Hematopoietic multipotent progenitor cell treated with erythropoietin and hydrocortisone succinate and interleukin-3 and kit ligand, for 4 days (in vitro differentiated cells): ENCODE measurements around the gene ZNF141.
"Not testable (repeated sequence)": the region's sequence is repeated elsewhere in the genome, so short reads cannot be mapped to it uniquely, and the experiment has no call there.

ENCODE experiments used
- DNase-seq: peaks from one replicate; pipeline ENCODE4 v3.0.0-alpha.2; 2015

The ZNF141 gene

GRCh38 chr4:337143-337931 lies at the start of gene ZNF141:
Gene ZNF141, plus strand, starts transcription at chr4:337814. Its CDS starts 170 bp downstream, at chr4:337984.
- peak; percentile 98 for DNase-seq

DNA sequence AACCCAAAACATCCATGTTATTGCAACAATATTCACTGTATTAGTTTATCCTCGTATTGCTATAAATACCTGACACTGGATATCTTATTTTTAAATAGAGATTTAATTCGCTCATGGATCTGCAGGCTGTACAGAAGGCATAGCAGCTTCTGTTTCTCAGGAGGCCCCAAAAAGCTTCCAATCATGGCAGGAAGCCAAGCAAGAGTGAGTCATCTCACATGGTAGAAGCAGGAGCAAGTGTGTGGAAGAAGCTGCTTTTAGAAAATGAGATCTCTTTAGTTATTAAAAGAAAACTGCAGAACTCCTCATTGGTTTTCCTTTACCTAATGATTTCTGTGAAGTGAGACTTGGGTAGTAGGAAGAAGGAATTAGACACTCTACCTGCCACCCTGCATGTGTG lies 48.7 kb upstream of the ZNF141 start:
- no peak for DNase-seq

DNA sequence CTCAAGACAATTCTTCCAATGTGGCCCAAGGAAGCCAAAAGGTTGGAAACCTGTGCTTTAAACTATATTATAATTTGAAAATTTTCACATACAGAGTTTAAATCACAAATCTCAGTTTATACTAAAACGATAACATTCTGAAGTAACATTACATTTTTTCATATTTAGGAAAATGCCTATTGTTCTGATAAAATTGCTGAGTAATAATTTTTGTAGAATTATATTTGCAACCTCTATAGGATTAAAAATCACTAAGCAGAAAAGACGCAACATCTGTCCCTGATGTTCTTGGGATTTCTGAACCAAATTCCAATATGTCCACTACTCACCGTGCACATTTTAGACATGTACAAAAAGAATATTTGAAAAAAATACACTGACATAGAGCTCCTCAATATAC lies 42.9 kb upstream of the ZNF141 start:
- no peak for DNase-seq

DNA sequence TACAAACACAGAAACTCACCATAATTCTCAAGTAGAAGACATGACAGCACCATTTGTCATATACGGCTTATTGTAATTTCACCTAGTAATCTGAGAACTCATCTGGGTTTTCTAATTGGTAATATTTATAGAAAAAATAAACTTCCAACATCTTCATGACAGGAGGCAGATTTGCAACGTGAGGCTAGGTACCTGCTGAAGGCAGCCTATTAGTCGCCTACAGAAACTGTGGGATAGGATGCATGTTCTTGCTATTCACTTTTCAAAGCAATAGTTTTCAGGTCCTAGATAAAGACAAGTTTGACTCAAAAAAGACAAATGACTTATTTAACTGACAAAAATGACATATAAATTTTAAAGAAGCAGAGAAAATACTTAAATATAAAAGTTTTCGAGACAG lies 35.2 kb upstream of the ZNF141 start:
- DNase-seq = no peak

GRCh38 chr4:304516-304915 lies 33.1 kb upstream of the ZNF141 start:
- not testable (repeated sequence) for DNase-seq

DNA sequence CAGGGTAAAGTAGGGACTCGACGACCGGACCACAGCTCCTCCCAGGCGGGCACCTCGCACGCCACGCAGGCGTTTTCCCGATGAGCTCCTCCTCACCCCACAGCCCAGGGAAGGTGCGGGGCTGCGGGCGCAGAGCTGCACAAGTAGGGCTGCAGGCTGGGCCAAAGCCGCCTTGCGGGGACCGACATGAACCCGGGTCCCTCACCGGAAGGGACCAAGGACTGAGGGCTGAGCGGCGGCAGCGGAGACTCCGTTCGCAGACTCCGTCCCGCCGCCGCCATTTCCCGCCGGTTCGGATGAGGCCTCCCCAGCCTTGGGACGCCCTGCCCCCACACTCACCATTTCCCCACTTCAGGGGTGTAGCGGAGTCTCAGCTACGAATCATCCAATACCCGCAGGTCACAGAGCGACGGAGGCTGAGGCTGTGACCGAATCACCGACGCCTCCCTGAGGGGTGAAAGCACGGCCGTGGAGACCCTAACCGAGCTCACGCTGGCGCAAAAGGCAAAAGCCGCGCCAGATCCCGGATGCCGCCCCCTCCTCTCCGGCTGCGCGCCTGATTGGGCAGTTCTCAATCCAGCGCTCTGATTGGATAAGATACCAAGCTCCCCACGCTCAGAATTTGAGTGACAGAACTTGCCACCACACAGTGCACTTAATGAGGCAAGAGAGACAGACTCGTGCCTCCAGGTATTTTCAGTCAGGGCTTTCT lies 32.5 kb upstream of the ZNF141 start, which contains the start of gene ZNF732:
ZNF732 (minus strand) TSS at position 506 of the 712 bp plus-strand sequence; CDS start at position 342, 164 bp downstream.
- no peak for DNase-seq

- peak; percentile 74 for DNase-seq
These were observed 31.1 kb upstream of the ZNF141 start for GRCh38 chr4:306551-306961.

GRCh38 chr4:309807-310206 lies 27.8 kb upstream of the ZNF141 start:
- peak; percentile 24 for DNase-seq

GRCh38 chr4:314296-314903 lies 23.2 kb upstream of the ZNF141 start:
- DNase-seq = no peak

- DNase-seq = no peak
These were observed 8.9 kb upstream of the ZNF141 start for GRCh38 chr4:328729-329128.

DNA sequence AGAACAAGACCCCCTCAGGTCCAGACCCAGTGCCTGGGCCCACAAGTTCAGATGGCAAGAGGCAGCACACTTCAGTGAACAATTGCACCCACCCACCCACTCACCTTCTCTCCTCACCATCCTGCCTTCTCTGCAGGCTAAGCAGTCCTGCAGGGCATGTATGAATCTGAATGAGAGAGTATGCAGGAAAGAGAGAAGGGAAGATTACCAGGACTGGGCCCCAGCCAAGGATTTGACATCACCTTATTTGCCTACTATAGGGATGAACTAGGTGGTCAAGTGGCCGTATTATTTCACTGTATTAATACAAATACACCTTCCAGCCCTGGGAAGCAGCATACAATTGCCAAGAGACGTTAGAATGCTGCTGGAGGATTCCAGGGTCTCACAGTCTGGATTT lies 2.1 kb upstream of the ZNF141 start:
- no peak for DNase-seq

- DNase-seq = peak; percentile 12
These were observed 1.3 kb upstream of the ZNF141 start for GRCh38 chr4:336099-336892.

DNA sequence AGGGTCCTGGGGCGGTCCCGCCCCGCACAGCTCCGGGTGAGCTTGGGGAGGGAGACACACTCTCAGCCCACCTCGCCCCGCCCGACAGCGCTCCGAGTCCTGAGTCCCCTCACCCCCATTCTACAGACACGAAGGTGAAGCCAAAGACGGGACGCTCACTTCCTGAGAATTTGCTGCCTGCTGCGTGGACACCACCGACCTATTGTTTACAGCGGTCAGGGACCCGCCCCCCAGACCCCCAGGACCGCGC lies 796 bp upstream of the ZNF141 start:
- DNase-seq = no peak

DNA sequence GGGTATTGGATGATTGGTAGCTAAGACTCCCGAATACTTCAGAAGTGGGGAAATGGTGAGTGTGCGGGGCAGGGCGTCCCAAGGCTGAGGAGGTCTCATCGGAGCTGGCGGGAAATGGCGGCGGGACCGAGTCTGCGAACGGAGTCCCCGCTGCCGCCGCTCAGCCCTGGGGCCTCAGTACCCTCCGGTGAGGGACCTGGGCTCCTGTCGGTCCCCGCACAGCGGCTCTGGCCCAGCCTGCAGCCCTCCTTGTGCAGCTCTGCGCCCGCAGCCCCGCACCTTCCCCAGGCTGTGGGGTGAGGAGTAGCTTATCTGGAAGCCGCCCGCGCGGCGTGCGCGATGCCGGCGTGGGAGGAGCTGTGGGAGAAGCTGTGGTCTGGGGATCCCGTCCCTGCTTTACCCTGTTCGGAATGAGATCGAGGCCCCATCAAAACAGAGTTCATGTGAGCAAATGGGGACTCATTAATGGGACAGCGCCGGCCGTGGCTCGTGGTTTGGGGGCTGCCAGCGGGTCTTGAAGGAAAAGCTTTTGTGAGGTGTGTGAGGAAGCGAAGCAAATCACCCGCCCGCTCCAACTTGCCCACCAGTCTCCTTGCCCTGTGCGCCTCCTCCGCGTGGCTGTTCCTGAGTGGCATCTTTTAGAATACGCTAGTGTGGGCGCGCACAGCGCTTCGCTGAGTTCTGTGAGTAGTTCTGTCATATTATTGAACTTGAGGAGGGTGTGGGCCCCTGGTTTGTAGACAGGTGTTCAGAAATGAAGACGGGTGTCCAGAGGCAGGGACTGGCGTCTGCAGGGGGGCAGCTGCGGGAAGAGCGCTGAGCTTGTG lies 531 bp downstream of the ZNF141 start:
- DNase-seq = peak; percentile 77

GRCh38 chr4:338759-339097 lies 1.1 kb downstream of the ZNF141 start:
- DNase-seq = peak; percentile 45

DNA sequence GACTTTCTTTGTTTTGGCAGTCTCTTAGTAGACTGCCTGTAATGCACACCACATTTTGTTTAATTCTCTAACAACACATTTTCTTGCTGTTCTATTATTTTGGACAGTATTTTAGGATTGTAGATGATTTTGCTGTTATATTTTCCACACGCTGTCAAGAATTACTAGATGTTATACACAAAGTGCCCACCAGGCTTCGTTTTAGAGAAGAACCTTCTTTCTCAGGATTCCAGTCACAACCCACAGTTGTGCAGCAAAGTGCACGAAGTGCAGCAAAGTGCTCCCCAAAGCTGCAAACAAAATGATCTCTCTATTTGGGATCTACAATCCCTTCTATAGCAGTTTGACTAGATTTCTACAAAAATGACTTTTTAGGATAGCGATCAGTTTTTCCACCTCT lies 2.4 kb downstream of the ZNF141 start:
- DNase-seq = peak; percentile 22

DNA sequence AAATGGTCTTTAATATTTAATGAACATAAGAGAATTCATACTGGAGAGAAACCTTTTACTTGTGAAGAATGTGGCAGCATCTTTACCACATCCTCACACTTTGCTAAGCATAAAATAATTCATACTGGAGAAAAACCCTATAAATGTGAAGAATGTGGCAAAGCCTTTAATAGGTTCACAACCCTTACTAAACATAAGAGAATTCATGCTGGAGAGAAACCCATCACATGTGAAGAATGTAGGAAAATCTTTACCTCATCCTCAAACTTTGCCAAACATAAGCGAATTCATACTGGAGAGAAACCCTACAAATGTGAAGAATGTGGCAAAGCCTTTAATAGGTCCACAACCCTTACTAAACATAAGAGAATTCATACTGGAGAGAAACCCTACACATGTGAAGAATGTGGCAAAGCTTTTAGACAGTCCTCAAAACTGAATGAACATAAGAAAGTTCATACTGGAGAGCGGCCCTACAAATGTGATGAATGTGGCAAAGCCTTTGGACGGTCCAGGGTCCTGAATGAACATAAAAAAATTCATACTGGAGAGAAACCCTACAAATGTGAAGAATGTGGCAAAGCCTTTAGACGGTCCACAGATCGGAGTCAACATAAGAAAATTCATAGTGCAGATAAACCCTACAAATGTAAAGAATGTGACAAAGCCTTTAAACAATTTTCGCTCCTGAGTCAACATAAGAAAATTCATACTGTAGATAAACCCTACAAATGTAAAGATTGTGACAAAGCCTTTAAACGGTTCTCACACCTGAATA lies 35.6 kb downstream of the ZNF141 start:
- DNase-seq = no peak

GRCh38 chr4:374298-375160 lies 36.9 kb downstream of the ZNF141 start:
- no peak for DNase-seq

- DNase-seq = peak; percentile 18
These were observed 46.8 kb downstream of the ZNF141 start for GRCh38 chr4:384311-385010.
